22Rv1 (cell line): ENCODE measurements around the gene ABCA7.

Experiments
- CTCF ChIP-seq: fragments of 450-650 bp; IDR thresholded peaks from 2 replicates; pipeline ENCODE4 v1.5.1; 2017; ENCODE audit warnings: mild to moderate bottlenecking
- ZFX ChIP-seq: fragments of 450-650 bp; IDR thresholded peaks from 2 replicates; pipeline ENCODE4 v1.6.1; 2017; ENCODE audit warnings: antibody characterized with exemption, borderline replicate concordance

- TF ChIP-seq CTCF (no peak), ZFX (no peak)
These were observed 20.3 kb upstream of the ABCA7 start for GRCh38 chr19:1019616-1019961.
